Psoas muscle (tissue), 8 donors: ENCODE results near the gene REV1. TPM values are rescaled to one million over a fixed set of nuclear protein-coding genes. Genes with fewer than 3 reads are reported as not detected.

Experiments used
- ATAC-seq, 4 donors: fragments of 200-7000 bp; cut with Tn5 transposase; one replicate each; pipeline ENCODE4 v1.9.1; 2020; ENCODE audit warnings: moderate library complexity in 3 of 4, mild to moderate bottlenecking in 2 of 4
- DNase-seq, 2 donors: peaks; one replicate each; pipeline ENCODE4 v3.0.0-alpha.2; 2020
- H3K27ac ChIP-seq: fragments of 200-600 bp; one replicate; pipeline ENCODE4 v1.8.0; 2022
- H3K27me3 ChIP-seq, 3 donors: fragments of 200-600 bp in 1 of 3; one replicate each; pipeline versions ENCODE4 v1.6.1 to v1.8.0; 2013 to 2022; ENCODE audit warnings: low read length in 2 of 3, mild to moderate bottlenecking in 2 of 3, moderate library complexity in 1 of 3; ENCODE audit not compliant: insufficient read depth in 3 of 3
- H3K36me3 ChIP-seq, 2 donors: fragments of 200-600 bp in 1 of 2; one replicate each; pipeline versions ENCODE4 v1.6.1 to v1.8.0; 2013 to 2022; ENCODE audit warnings: low read depth in 1 of 2, mild to moderate bottlenecking in 1 of 2, moderate library complexity in 1 of 2; ENCODE audit not compliant: insufficient read depth in 1 of 2
- H3K4me1 ChIP-seq: fragments of 200-600 bp; one replicate; pipeline ENCODE4 v1.8.0; 2022
- H3K4me3 ChIP-seq: fragments of 200-600 bp; one replicate; pipeline ENCODE4 v1.8.0; 2022; ENCODE audit warnings: mild to moderate bottlenecking
- H3K9me3 ChIP-seq: fragments of 200-600 bp; one replicate; pipeline ENCODE4 v1.8.0; 2022
- CTCF ChIP-seq: fragments of 200-600 bp; IDR thresholded peaks from one replicate; pipeline ENCODE4 v1.8.0; 2022; ENCODE audit warnings: antibody characterized with exemption
- WGBS, 3 donors: extraction: QIAGEN DNeasy Blood & Tissue Kit; methylation state at CpG; one replicate each; pipeline versions ENCODE4 v1.1.6 to v1.1.7; 2013; 5-methylcytosine and 5-hydroxymethylcytosine counted together
- intact Hi-C, 2 donors: fragments of 100-400 bp; cut with DNase I; formaldehyde crosslinking; loops; one replicate each; pipeline versions ENCODE4 v1.11.0 to v1.14.2; 2022
- polyA plus RNA-seq, 3 donors: library from polyadenylated mRNA; stranded (reverse); fragments of 200-250 nt; gene quantifications; one replicate each; pipeline ENCODE4 v1.2.3, GENCODE V29; 2013
- total RNA-seq, 4 donors: library from RNA; stranded (reverse); fragmentation: NEBNext Ultra II Directional in 2 of 4; extraction: Animal tissue kit (Norgen Biotek cat#: 25700) in 2 of 4; gene quantifications; one replicate each; pipeline versions ENCODE4 v1.2.1 to v1.2.4, GENCODE V29; 2021 to 2023
- donor health status: healthy with polysubstance abuse.
- donor health status: DM: no; HTN: no; CAD: no; lungs with moderate emphysema.
- donor health status: Bipolar disorder and iron deficiency.
- donor health status: healthy.
- donor health status: DM: yes; HTN: yes; CAD: no.
- donor health status: DM: no; HTN: no; CAD: no.
- donor health status: DM: no; HTN: no; CAD: no.
- donor health status: DM: yes; HTN: yes; CAD: no.

REV1 gene
- total and polyA plus RNA-seq, 7 donors = 9.1 to 26.0 (median 19.9) TPM

GRCh38 chr2:99354070-99354469 is 135.7 kb downstream of the REV1 start:
- Histone ChIP-seq H3K9me3 (no peaks in the 10 kb centered on the region), H3K4me3 (no peak overlapping the region), H3K4me1 (peaks cover 19% of the 10 kb centered on the region), H3K27me3 (no peaks in the 10 kb centered on the region), H3K36me3 (no peaks in the 10 kb centered on the region), H3K27ac (no peak overlapping the region)
- WGBS, 3 donors = 84 to 89% (median 89%) methylated on average over 1 of the region's 1 CpG
- DNase-seq = no peak
- ATAC-seq = no peak
- TF ChIP-seq CTCF = no peak
- intact Hi-C loops = no loop called here

Other genes with a start within 250 kb of the REV1 start
- gene LYG2, start 234.4 kb downstream of the REV1 start, total RNA-seq = not detected
- gene LYG2, start 234.4 kb downstream of the REV1 start, polyA plus RNA-seq = under 1 TPM in 1 of 3 donors, not detected in 2; 0.04 TPM
- 1 to 10 TPM in 1 of 4 donors, under 1 TPM in 3; 0.39 to 1.0 (median 0.53) TPM for gene LYG1, start 188.8 kb downstream of the REV1 start, total RNA-seq
- gene LYG1, start 188.8 kb downstream of the REV1 start, polyA plus RNA-seq = 1 to 10 TPM; 1.4 to 3.0 (median 2.5) TPM
- 10 to 100 TPM; 13.0 to 20.3 (median 17.2) TPM for gene TXNDC9, start 153.7 kb downstream of the REV1 start, total RNA-seq
- 10 to 100 TPM; 21.6 to 32.1 (median 28.8) TPM for gene TXNDC9, start 153.7 kb downstream of the REV1 start, polyA plus RNA-seq
- gene EIF5B, start 152.6 kb downstream of the REV1 start, total RNA-seq = 10 to 100 TPM; 54.2 to 94.3 (median 75.2) TPM
- gene EIF5B, start 152.6 kb downstream of the REV1 start, polyA plus RNA-seq = 100 to 1,000 TPM in 1 of 3 donors, 10 to 100 TPM in 2; 70.5 to 117 (median 83.1) TPM